GM18909 (cell line): Measurements from ENCODE around the gene CST4.
"Not testable (repeated sequence)": the region's sequence is repeated elsewhere in the genome, so short reads cannot be mapped to it uniquely, and the experiment has no call there.

Source experiments
- ATAC-seq: cut with Tn5 transposase; IDR thresholded peaks from one replicate; pipeline ENCODE4 v1.9.1; 2021; ENCODE audit warnings: mild to moderate bottlenecking; ENCODE audit not compliant: unreplicated experiment, poor library complexity

Gene CST4

DNA sequence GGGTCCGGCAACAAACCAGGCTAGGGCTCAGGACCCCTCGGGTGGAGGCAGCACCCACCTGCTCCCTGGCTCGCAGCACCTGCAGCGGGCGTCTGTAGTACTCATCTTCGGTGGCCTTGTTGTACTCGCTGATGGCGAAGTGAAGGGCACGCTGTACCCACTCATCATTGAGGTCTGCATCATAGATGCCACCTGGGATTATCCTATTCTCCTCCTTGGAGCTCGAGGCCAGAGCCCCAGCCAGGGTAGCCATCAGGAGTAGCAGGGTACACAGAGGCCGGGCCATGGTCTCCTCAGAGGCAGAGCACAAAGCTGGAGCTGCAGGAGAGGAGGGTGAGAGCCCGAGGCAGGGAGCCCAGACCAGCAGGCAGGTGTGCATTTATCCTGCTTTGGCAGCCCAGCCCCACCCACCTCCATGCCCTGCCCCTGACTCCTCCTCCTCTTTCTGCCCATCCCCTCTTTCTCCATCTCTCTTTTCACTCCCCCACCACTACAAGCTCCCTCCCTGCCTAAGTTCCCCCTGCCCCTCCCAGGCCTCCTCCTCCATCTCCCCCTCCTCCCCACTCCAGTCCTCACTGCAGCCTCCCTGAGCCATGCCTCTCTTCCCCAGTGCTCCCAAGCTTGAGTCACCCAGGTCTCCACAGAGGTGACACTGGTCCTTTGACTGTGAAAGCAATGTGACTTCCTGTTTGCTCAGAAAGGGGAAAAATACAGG, at the start of gene CST4:
CST4 (minus strand) TSS at position 355 of the 715 bp plus-strand sequence; CDS start at position 286, 69 bp downstream.
- not testable (repeated sequence) for ATAC-seq

GRCh38 chr20:23735391-23735790, 46.6 kb upstream of the CST4 start:
- not testable (repeated sequence) for ATAC-seq

GRCh38 chr20:23734949-23735348, 46.1 kb upstream of the CST4 start:
- ATAC-seq, result not testable (repeated sequence)

DNA sequence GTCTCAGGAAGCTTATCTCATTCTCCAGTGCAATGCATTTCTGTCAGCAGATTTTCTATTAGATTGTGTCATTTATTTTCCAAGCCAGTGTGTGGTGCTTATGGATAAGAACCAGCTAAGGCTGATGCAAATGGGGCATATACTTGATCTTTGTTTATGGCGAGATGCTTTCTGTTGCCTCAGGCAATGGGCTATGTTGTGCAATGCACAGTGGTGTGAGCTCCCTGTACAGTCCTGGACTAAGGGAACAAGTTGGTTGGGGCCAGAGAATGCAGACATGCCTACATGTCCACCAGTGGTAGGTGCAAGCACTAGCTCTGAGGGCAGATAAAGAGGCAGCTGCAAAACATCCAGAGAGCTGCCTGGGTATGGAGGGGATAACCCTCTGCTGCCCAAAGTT, 45.6 kb upstream of the CST4 start:
- not testable (repeated sequence) for ATAC-seq

DNA sequence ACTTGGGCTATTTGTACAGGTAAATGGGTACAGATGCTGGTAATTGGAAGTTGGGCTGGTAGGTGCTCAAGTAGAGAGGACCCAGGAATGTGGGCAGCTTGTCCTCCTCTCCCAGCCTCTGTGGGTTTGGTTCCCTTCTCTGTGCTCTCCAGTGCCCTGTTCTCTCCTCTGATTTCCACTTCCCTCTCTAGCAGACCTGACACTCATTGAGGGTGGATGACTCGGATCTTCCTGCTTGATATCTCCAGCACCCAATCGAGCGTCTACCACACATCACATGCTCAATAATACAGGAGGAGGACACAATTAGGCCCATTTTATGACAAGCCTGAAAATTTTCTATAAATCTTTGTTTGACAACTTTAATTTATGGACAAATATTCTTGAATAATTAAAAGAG, 38.2 kb upstream of the CST4 start:
- ATAC-seq, result no peak

DNA sequence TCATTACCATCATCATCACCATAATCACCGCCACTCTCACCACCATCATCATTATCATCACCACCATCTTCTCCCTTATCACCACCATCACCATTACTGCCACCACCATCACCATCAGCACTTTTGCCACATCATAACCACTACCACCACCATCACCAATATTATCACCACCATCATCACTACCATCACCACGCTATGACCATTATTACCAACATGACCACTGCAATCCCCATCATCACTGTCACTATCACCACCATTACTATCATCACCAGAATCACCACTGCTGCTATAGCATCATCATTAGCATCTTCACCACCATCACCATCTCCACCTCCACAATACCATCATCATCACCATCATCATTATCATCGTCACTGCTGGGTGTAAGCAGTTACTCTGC, 36.3 kb upstream of the CST4 start:
- no peak for ATAC-seq

- ATAC-seq, result peak; percentile 61
These were observed 34.9 kb upstream of the CST4 start for GRCh38 chr20:23723659-23724307.

DNA sequence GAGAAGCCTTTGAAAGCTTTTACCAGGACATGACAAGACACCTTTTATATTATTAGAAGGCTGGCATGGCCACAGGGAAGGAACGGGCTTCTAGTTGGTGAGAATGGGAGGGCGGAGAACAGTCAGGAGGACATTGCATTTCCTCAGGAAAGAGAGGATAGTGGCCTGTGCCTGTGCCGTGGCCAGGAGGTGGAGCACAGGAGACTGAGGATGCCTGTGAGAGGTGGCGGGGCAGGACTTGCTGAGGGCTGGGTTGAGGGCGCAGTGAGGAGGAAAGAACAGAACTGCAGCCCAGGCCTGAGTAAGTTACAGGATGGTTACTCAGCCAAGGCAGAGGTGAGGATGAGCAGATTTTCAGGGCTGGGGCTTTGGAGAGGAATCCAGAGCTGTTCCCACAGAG, 34.0 kb upstream of the CST4 start:
- ATAC-seq, result not testable (repeated sequence)

GRCh38 chr20:23721962-23722361, 33.1 kb upstream of the CST4 start:
- ATAC-seq, result no peak

DNA sequence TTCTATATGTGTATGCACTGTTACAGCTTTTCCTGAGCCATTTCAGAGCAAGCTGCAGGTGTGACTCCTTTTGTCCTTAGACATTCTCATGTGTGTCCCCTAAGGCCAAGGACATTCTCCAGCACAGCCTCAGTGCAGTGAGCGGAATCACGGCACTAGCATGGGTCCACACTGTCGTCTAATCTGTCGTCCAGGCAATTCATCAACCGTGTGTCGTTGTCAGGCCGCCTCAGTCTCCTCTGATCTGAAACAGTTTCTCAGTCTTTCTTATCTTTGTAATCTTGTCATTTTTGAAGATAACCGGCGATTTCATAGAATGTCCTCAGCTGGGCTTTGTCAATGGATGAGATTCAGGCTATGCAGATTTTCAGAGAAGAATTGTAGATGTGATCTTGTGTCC, 30.5 kb upstream of the CST4 start:
- ATAC-seq, result not testable (repeated sequence)

GRCh38 chr20:23711778-23712177, 22.9 kb upstream of the CST4 start:
- not testable (repeated sequence) for ATAC-seq

DNA sequence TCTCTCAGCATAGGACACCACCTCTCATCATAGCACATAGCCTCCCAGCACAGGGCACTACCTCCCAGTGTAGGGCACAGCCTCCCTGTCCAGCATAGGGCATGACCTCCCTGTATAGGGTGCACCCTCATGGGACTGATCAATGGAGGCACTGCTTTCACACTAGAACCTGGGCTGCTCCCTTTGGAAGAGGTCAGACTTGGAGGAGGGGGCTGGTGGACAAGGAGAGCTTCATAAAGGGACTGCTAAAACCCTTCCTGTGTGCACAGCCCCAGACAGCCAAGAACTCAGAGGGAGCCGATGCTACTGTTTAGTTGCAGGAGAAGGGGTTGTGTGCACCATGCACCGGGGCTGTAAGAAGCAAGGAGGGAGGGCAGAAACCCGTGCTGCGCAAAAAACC, 21.9 kb upstream of the CST4 start:
- no peak for ATAC-seq

DNA sequence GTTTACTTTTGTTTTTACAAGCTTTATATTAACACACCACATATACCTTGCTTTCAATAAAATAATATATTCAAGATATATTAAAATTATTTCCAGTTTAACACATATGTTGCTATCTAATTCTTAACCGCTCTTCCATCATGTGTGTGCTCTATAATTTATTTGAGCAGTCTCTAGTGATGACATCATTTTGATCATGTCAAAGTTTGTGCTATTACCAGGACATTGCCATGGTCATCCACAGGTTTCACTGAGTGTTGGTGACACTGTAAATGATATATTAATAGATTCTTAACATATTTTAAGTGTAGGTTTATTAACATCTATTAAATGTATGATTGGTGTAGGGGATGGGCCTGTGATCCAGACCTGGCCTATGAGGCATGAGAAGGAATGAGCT, 17.1 kb upstream of the CST4 start:
- no peak for ATAC-seq

DNA sequence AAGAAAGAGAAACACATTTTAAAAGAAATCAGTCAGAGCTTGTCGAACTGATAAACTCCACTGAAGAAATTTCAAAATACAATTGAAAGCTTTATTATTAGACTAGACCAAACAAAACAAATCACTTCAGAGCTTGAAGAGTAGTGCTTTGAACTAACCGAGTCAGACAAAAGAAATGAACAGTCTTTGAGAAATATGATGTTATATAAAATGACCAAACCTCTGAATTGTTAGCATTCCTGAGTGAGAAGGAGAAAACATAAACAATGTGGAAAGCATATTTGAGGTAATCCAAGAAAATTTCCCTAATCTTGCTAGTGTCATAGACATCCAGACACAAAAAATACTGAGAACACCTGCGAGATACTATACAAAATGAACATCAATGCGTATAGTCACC, 13.2 kb upstream of the CST4 start:
- no peak for ATAC-seq

DNA sequence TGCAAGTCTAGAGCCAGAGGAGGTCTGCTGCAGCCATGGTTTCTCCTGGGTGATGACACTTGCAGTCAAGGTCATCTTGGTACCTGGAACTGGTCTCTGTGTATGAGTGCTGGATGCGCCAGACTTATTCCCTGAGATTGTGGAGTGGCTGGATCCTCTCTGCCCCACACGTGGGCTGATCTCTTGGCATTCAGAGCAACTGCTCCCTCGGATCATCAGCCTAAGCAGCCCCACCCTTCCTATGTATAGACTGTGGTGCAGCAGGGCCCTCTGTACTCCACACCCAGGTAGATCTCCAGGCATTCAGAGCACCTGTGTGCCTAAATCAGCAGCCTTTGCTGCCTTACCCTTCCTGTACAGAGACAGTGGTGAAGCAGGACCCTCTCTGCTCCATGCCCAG, 12.1 kb upstream of the CST4 start:
- no peak for ATAC-seq

DNA sequence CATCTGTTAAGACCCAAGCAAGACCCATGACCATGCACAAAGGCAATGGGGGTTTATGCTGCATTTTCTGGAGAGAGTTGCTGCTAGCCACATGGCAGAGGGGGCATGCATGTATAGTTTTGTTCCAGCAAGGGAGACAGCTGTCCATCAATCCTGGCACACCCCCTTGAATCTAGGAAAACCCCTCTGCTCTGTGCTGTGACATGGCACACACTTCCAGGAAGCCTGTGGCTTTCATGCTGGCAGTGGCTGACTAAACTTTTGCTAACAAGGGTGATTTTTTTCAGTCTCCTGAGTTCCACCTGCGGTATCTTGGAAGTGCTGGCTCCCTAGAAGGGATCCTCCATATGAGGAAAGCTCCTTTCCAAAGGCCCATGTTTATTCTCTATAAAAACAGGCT, 9.1 kb upstream of the CST4 start:
- no peak for ATAC-seq

DNA sequence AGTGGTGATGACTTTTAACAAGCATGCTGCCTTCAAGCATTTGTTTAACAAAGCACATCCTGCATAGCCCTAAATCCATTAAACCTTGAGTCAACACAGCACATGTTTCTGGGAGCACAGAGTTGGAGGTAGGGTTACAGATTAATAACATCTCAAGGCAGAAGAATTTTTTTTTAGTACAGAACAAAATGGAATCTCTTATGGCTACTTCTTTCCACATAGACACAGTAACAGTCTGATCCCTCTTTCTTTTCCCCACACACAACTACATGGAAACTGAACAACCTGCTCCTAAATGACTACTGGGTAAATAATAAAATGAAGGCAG, 6.2 kb upstream of the CST4 start:
- not testable (repeated sequence) for ATAC-seq

DNA sequence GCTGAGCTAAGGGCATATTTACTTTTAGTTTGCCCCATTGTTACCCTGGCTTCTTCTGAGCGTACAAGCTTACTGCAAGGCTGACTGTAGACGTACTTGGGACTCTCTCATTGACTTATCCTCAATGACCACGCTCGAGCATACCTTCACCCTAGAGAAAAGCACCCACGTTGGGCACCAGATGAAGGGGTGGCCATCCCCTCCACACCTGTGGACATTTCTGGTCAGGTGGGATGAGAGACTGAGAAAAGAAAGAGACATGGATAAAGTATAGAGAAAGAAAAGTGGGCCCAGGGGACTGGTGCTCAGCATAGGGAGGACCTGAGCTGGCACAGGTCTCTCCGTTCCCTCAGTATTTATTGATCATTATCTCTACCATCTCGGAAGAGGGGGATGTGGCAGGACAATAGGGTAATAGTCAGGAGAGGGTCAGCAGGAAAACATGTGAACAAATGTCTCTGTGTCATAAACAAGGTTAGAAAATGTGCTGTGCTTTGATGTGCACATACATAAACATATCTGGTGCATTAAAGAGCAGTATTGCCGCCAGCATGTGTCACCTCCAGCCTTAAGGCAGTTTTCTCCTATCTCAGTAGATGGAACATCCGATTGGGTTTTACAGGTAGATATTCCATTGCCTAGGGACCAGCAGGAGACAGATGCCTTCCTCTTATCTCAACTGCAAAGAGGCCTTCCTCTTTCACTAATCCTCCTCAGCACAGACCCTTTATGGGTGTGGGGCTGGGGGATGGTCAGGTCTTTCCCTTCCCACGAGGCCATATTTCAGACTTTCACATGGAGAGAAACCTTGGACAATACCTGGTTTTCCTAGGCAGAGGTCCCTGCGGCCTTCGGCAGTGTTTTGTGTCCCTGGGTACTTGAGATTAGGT, 5.6 kb upstream of the CST4 start:
- not testable (repeated sequence) for ATAC-seq

- not testable (repeated sequence) for ATAC-seq
These were observed 4.1 kb upstream of the CST4 start for GRCh38 chr20:23692725-23693619.

DNA sequence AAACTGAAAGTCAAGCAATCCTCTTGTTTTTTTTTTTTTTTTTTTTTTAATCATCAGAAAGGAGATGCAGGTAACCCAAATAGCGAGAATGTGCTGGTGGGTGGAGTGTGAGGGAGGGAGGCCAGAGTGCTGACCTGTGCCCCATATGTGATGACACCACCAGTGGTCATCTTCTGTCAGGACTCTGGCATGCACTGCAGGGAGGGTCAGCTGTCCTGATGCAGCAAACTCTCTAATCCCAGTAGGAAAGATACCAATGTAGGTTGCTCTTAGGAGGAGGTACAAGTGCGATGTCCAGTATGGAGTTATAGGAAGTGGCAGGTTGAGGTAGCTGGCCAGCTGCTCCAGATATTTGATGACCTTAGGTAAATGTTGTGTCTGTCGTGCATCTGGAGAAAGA, 2.8 kb upstream of the CST4 start:
- no peak for ATAC-seq
